Prostate gland (tissue), 2 donors: ENCODE measurements around the gene TANGO6. TPM values are rescaled to one million over a fixed set of nuclear protein-coding genes. Genes with fewer than 3 reads are reported as not detected.

Experiments used
- DNase-seq: peaks from one replicate; pipeline ENCODE4 v3.0.0-alpha.2; 2019; ENCODE audit warnings: low spot score
- H3K27ac ChIP-seq, 2 donors: fragments of 200-600 bp; sonication (generic); 2 replicates each; pipeline ENCODE4 v1.5.1; 2017 to 2019
- H3K27me3 ChIP-seq: fragments of 200-600 bp; sonication (generic); replicated peaks from 2 replicates; pipeline ENCODE4 v1.5.1; 2019; ENCODE audit not compliant: insufficient read depth
- H3K36me3 ChIP-seq, 2 donors: fragments of 200-600 bp; sonication (generic); 1 replicate in 1 of 2; 2 replicates in 1 of 2; pipeline versions ENCODE4 v1.5.1 to v1.8.1; 2017 to 2019
- H3K4me1 ChIP-seq: fragments of 200-600 bp; sonication (generic); replicated peaks from 2 replicates; pipeline ENCODE4 v1.5.1; 2019
- H3K4me3 ChIP-seq, 2 donors: fragments of 200-600 bp; sonication (generic); 2 replicates each; pipeline ENCODE4 v1.5.1; 2017 to 2019
- H3K9me3 ChIP-seq: fragments of 200-600 bp; sonication (generic); 2 replicates; pipeline ENCODE4 v1.5.1; 2017
- POLR2A ChIP-seq: fragments of 450-650 bp; IDR thresholded peaks from one replicate; pipeline ENCODE4 v1.6.1; 2016; ENCODE audit warnings: antibody characterized with exemption, mild to moderate bottlenecking
- POLR2AphosphoS5 ChIP-seq: sonication (generic); formaldehyde crosslinking; IDR thresholded peaks from one replicate; pipeline ENCODE4 v1.6.1; 2017; ENCODE audit warnings: antibody characterized with exemption
- WGBS: methylation state at CpG from one replicate; pipeline ENCODE4 v1.1.5; 2018; 5-methylcytosine and 5-hydroxymethylcytosine counted together
- intact Hi-C: fragments of 100-400 bp; cut with DNase I; formaldehyde crosslinking; loops from one replicate; pipeline ENCODE4 v1.14.2; 2022
- total RNA-seq, 2 donors: library from RNA; depleted of rRNA; stranded (reverse); fragments of >200 nt; gene quantifications; one replicate each; pipeline ENCODE4 v1.1.0, GENCODE V29; 2016
- TF ChIP-seq, protein P1 (sequence below), 4 experiments: fragments of 200-600 bp in 2 of 4; fragments of 450-650 bp in 2 of 4; sonication (generic) in 2 of 4; IDR thresholded peaks; 1 replicate in 3 of 4; 2 replicates in 1 of 4; pipeline ENCODE4 v1.5.1; 2016 to 2019; ENCODE audit warnings: antibody characterized with exemption in 4 of 4, mild to moderate bottlenecking in 2 of 4, moderate library complexity in 2 of 4

The TANGO6 gene
- total RNA-seq, 2 donors from 2014 or later, result 13.1 to 28.6 TPM

DNA sequence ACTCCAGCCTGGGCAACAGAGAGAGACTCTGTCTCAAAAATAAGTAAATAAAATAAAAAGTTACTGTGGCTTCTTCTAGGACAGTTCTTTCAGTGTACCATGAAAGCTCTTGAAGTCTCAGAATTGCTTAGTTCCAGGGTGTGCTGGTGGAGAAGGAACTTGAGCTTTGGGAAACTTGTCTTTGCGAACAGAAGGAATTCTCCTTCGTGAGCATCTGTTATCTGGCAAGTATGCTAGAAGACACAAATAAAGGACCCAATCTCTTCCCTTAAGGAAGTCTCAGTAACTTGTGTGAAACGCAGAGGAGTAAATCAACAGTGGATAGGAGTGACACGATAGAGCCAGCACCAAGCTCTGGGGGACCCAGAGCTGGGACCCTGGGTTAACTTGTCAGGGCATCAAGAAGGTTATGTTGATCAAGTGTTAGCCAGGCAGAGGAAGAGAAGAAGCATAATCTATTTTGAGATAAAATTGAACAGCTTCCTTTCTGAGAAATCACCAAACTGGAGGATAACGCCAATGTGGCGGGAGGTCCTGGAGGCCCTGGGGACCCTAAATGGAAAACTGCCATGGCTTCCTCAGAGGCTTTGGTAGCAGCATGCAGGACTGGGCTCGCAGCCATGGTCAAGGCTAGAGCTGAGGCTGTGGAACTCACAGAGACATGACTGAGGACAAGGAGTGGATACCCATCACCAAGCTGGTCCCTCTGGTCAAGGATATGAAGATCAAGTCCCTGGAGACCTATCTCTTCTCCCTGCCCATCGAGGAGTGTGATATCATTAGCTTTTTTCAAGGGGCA, 190.0 kb downstream of the TANGO6 start:
- intact Hi-C loops, result no loop called here
- WGBS, result 93% methylated on average over 8 of the region's 8 CpGs
- H3K27me3 ChIP-seq, result no peaks in the 10 kb centered on the region

DNA sequence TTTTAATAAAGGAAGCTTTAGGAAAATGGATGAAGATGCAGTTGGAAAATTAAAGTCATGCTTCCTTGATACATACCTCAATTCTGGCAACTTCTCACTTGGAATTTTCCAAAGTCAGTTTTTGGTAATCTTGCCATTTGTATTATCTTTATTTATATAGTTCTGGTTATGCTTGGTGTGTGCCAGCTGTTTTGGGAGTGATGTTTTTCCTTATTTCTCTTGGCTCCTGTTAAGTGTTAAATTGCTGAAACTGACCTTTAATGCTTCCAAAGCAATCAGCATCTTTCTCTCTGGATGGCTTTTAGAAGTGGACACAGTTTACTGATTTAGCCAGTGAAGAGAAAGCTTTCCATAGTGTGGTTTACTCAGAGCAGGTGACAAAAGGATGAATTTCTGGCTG, 192.0 kb downstream of the TANGO6 start:
- H3K9me3 ChIP-seq, result no peaks in the 10 kb centered on the region
- H3K27me3 ChIP-seq, result no peaks in the 10 kb centered on the region
- no peak for DNase-seq
- intact Hi-C loops, result no loop called here
- H3K4me3 ChIP-seq, result no peak overlapping the region
- TF ChIP-seq POLR2A (no peak), POLR2AphosphoS5 (no peak)
- TF ChIP-seq, protein P1, sequence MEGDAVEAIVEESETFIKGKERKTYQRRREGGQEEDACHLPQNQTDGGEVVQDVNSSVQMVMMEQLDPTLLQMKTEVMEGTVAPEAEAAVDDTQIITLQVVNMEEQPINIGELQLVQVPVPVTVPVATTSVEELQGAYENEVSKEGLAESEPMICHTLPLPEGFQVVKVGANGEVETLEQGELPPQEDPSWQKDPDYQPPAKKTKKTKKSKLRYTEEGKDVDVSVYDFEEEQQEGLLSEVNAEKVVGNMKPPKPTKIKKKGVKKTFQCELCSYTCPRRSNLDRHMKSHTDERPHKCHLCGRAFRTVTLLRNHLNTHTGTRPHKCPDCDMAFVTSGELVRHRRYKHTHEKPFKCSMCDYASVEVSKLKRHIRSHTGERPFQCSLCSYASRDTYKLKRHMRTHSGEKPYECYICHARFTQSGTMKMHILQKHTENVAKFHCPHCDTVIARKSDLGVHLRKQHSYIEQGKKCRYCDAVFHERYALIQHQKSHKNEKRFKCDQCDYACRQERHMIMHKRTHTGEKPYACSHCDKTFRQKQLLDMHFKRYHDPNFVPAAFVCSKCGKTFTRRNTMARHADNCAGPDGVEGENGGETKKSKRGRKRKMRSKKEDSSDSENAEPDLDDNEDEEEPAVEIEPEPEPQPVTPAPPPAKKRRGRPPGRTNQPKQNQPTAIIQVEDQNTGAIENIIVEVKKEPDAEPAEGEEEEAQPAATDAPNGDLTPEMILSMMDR (IDR thresholded peaks at IDR 0.05), result no peak
- no peaks in the 10 kb centered on the region for H3K4me1 ChIP-seq
- no peaks in the 10 kb centered on the region for H3K36me3 ChIP-seq
- H3K27ac ChIP-seq, result no peak overlapping the region

More for the DNA sequence above, 190.0 kb downstream of the TANGO6 start:
- Histone ChIP-seq H3K4me3 (no peak overlapping the region), H3K36me3 (no peaks in the 10 kb centered on the region), H3K4me1 (no peaks in the 10 kb centered on the region), H3K9me3 (no peaks in the 10 kb centered on the region), H3K27ac (no peak overlapping the region)
- no peak for DNase-seq
- TF ChIP-seq POLR2A, result no peak
- TF ChIP-seq POLR2AphosphoS5, result no peak
- TF ChIP-seq, protein P1 (IDR thresholded peaks at IDR 0.05), result no peak

GRCh38 chr16:69036399-69037091, 193.2 kb downstream of the TANGO6 start:
- Histone ChIP-seq H3K36me3 (no peaks in the 10 kb centered on the region), H3K9me3 (no peaks in the 10 kb centered on the region), H3K27ac (no peak overlapping the region), H3K4me3 (no peak overlapping the region), H3K27me3 (no peaks in the 10 kb centered on the region), H3K4me1 (no peaks in the 10 kb centered on the region)
- DNase-seq, result no peak
- intact Hi-C loops, result no loop called here
- no peak for TF ChIP-seq POLR2AphosphoS5
- TF ChIP-seq POLR2A, result no peak
- TF ChIP-seq, protein P1 (IDR thresholded peaks at IDR 0.05), result no peak
- 84% methylated on average over 12 of the region's 12 CpGs for WGBS

DNA sequence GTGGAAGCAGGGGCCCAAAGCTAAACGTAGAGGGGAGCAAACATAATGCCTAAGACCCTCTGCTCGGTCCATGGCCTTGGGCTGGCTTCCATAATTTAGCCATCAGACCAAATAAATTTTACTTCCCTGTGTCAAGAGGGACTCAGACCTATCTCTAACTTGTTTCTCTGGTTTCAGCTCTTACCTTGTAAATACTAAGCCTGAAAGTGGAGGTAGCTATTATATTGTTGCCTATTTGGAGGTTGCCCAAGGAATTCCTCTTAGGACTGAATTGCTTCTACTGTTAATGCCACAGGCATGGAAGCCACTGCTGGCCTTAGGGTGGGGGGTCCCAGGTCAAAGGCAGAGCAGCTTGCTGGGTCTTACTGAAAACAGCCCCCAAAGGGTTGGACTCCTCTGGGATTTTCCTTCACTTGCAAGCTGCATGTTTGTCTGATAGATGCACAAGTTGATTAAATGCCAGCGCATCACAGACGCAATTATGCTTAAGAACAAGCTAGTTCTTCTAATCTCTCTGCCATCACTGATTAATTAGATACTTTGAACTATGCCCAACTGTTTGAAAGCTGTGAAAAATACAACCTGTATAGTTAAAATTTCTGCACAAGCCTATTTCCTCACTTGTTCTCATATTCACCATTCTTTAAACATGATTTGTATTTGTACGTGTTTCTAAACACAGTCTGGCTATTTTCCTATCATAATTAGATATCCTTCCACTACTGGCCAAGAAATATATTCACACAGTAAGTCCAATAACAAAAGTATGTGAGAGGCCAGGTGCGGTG, 194.2 kb downstream of the TANGO6 start:
- TF ChIP-seq POLR2A (no peak), POLR2AphosphoS5 (peak; percentile 64)
- TF ChIP-seq, protein P1 (IDR thresholded peaks at IDR 0.05), result no peak
- DNase-seq, result peak; percentile 5
- no peak overlapping the region for H3K4me3 ChIP-seq
- no peaks in the 10 kb centered on the region for H3K9me3 ChIP-seq
- H3K4me1 ChIP-seq, result no peaks in the 10 kb centered on the region
- H3K27me3 ChIP-seq, result no peaks in the 10 kb centered on the region
- H3K27ac ChIP-seq, result no peak overlapping the region
- intact Hi-C loops, result no loop called here
- no peaks in the 10 kb centered on the region for H3K36me3 ChIP-seq
- WGBS, result 56% methylated on average over 6 of the region's 6 CpGs
